Neural cell (in vitro differentiated cells): ENCODE results near the gene CYP46A1. TPM values are rescaled to one million over a fixed set of nuclear protein-coding genes. Genes with fewer than 3 reads are reported as not detected.

Experiments
- H2AFZ ChIP-seq: fragments of 200-600, 300-800 bp; sonication (generic), shearing (Covaris generic); 2 replicates; pipeline ENCODE4 v1.6.0; 2014; ENCODE audit warnings: low read depth, mild to moderate bottlenecking, antibody characterized with exemption, low read length, moderate library complexity
- H3F3A ChIP-seq: fragments of 200-600 bp; shearing (Covaris generic); 2 replicates; pipeline ENCODE4 v1.6.1; 2016; ENCODE audit warnings: mild to moderate bottlenecking, moderate library complexity, mixed read lengths, antibody characterized with exemption, low read length; ENCODE audit not compliant: insufficient read depth, poor library complexity, severe bottlenecking
- H3K27ac ChIP-seq: fragments of 200-600, 300-800 bp; sonication (generic), shearing (Covaris generic); 2 replicates; pipeline ENCODE4 v1.5.1; 2014; ENCODE audit warnings: mild to moderate bottlenecking, low read length, moderate library complexity
- H3K27me3 ChIP-seq: fragments of 300-800, 200-600 bp; sonication (generic), shearing (Covaris generic); 2 replicates; pipeline ENCODE4 v1.6.0; 2014; ENCODE audit warnings: mild to moderate bottlenecking, low read depth, low read length, moderate library complexity; ENCODE audit not compliant: insufficient read depth
- H3K36me3 ChIP-seq: fragments of 300-800, 200-600 bp; sonication (generic), shearing (Covaris generic); 2 replicates; pipeline ENCODE4 v1.5.1; 2014; ENCODE audit warnings: mild to moderate bottlenecking, antibody characterized with exemption, low read length, moderate library complexity; ENCODE audit not compliant: insufficient read depth
- H3K4me2 ChIP-seq: fragments of 300-800, 200-600 bp; sonication (generic), shearing (Covaris generic); 2 replicates; pipeline ENCODE4 v1.6.0; 2014; ENCODE audit warnings: mild to moderate bottlenecking, low read length
- H3K4me3 ChIP-seq: fragments of 300-800, 200-600 bp; sonication (generic), shearing (Covaris generic); 2 replicates; pipeline ENCODE4 v1.5.1; 2014; ENCODE audit warnings: mild to moderate bottlenecking, low read length, moderate library complexity
- H3K79me2 ChIP-seq: fragments of 200-600 bp; shearing (Covaris generic); replicated peaks from 2 replicates; pipeline ENCODE4 v1.6.0; 2014; ENCODE audit warnings: mild to moderate bottlenecking, low read length, moderate library complexity; ENCODE audit not compliant: insufficient read depth
- H3K9ac ChIP-seq: fragments of 300-800, 200-600 bp; sonication (generic), shearing (Covaris generic); 2 replicates; pipeline ENCODE4 v1.6.1; 2016; ENCODE audit warnings: mild to moderate bottlenecking, low read length, mixed read lengths
- H3K9me2 ChIP-seq: fragments of 200-600 bp; shearing (Covaris generic); 2 replicates; pipeline ENCODE4 v1.6.1; 2016; ENCODE audit warnings: mild to moderate bottlenecking, low read length, mixed read lengths; ENCODE audit not compliant: insufficient read depth
- H3K9me3 ChIP-seq: fragments of 200-600, 300-800 bp; sonication (generic), shearing (Covaris generic); 2 replicates; pipeline ENCODE4 v1.6.1; 2016; ENCODE audit warnings: mild to moderate bottlenecking, mixed run types, low read length, moderate library complexity, mixed read lengths
- H4K20me1 ChIP-seq: fragments of 200-600 bp; shearing (Covaris generic); 2 replicates; pipeline ENCODE4 v1.6.1; 2016; ENCODE audit warnings: mild to moderate bottlenecking, mixed run types; ENCODE audit not compliant: insufficient read depth
- CTCF ChIP-seq: fragments of 450-650 bp; IDR thresholded peaks from 2 replicates; pipeline ENCODE4 v1.5.1; 2014; ENCODE audit warnings: antibody characterized with exemption, mild to moderate bottlenecking, moderate library complexity; ENCODE audit not compliant: poor library complexity, severe bottlenecking
- EP300 ChIP-seq: fragments of 450-650 bp; conservative IDR thresholded peaks from 2 replicates; pipeline ENCODE4 v1.6.1; 2014; ENCODE audit warnings: antibody characterized with exemption, mild to moderate bottlenecking, moderate library complexity; ENCODE audit not compliant: poor library complexity, severe bottlenecking
- EZH2 ChIP-seq: fragments of 200-600, 300-800 bp; shearing (Covaris generic), sonication (generic); IDR thresholded peaks from 2 replicates; pipeline ENCODE4 v1.6.1; 2014; ENCODE audit warnings: antibody characterized with exemption, low read length, borderline replicate concordance, mild to moderate bottlenecking; ENCODE audit not compliant: insufficient read depth, poor library complexity, severe bottlenecking
- MXI1 ChIP-seq: fragments of 450-650 bp; conservative IDR thresholded peaks from 2 replicates; pipeline ENCODE4 v1.6.1; 2014; ENCODE audit warnings: antibody characterized with exemption, mild to moderate bottlenecking; ENCODE audit not compliant: poor library complexity, severe bottlenecking
- POLR2AphosphoS5 ChIP-seq: IDR thresholded peaks from 2 replicates; pipeline ENCODE4 v1.6.1; 2012
- RAD21 ChIP-seq: fragments of 450-650 bp; conservative IDR thresholded peaks from 2 replicates; pipeline ENCODE4 v1.6.1; 2014; ENCODE audit warnings: antibody characterized with exemption, mild to moderate bottlenecking, moderate library complexity
- SMC3 ChIP-seq: fragments of 450-650 bp; conservative IDR thresholded peaks from 2 replicates; pipeline ENCODE4 v1.6.1; 2014; ENCODE audit warnings: antibody characterized with exemption, mild to moderate bottlenecking, moderate library complexity; ENCODE audit not compliant: poor library complexity
- TAF1 ChIP-seq: IDR thresholded peaks from 2 replicates; pipeline ENCODE4 v1.6.1; 2012; ENCODE audit warnings: low read depth
- polyA plus RNA-seq: library from polyadenylated mRNA; depleted of rRNA; stranded (reverse); fragments of >200 nt; gene quantifications from 2 replicates; pipeline ENCODE4 v1.2.3, GENCODE V29; 2014
- TF ChIP-seq, protein P1 (sequence below): IDR thresholded peaks from 2 replicates; pipeline ENCODE4 v1.6.1; 2012; ENCODE audit warnings: borderline replicate concordance

Gene CYP46A1
- polyA plus RNA-seq, 1 donor from 2014 or later, result 5.4 TPM

GRCh38 chr14:99749763-99750715, 65.9 kb downstream of the CYP46A1 start:
- Histone ChIP-seq H4K20me1 (no peaks in the 10 kb centered on the region), H3K4me3 (no peak overlapping the region), H3K79me2 (no peaks in the 10 kb centered on the region), H3K9me2 (no peaks in the 10 kb centered on the region), H3K9me3 (no peaks in the 10 kb centered on the region), H2AFZ (no peak overlapping the region), H3K9ac (no peak overlapping the region), H3K36me3 (no peaks in the 10 kb centered on the region), H3K27me3 (no peaks in the 10 kb centered on the region), H3K4me2 (no peak overlapping the region), H3K27ac (no peak overlapping the region), H3F3A (no peaks in the 10 kb centered on the region)
- no peak for TF ChIP-seq EZH2
- TF ChIP-seq, protein P1, sequence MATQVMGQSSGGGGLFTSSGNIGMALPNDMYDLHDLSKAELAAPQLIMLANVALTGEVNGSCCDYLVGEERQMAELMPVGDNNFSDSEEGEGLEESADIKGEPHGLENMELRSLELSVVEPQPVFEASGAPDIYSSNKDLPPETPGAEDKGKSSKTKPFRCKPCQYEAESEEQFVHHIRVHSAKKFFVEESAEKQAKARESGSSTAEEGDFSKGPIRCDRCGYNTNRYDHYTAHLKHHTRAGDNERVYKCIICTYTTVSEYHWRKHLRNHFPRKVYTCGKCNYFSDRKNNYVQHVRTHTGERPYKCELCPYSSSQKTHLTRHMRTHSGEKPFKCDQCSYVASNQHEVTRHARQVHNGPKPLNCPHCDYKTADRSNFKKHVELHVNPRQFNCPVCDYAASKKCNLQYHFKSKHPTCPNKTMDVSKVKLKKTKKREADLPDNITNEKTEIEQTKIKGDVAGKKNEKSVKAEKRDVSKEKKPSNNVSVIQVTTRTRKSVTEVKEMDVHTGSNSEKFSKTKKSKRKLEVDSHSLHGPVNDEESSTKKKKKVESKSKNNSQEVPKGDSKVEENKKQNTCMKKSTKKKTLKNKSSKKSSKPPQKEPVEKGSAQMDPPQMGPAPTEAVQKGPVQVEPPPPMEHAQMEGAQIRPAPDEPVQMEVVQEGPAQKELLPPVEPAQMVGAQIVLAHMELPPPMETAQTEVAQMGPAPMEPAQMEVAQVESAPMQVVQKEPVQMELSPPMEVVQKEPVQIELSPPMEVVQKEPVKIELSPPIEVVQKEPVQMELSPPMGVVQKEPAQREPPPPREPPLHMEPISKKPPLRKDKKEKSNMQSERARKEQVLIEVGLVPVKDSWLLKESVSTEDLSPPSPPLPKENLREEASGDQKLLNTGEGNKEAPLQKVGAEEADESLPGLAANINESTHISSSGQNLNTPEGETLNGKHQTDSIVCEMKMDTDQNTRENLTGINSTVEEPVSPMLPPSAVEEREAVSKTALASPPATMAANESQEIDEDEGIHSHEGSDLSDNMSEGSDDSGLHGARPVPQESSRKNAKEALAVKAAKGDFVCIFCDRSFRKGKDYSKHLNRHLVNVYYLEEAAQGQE, result no peak
- TF ChIP-seq CTCF, result no peak
- no peak for TF ChIP-seq EP300
- no peak for TF ChIP-seq RAD21
- no peak for TF ChIP-seq TAF1

- H3K27ac ChIP-seq, result no peak overlapping the region
- no peaks in the 10 kb centered on the region for H4K20me1 ChIP-seq
- no peak overlapping the region for H2AFZ ChIP-seq
- H3K4me2 ChIP-seq, result no peak overlapping the region
- TF ChIP-seq RAD21, result no peak
- TF ChIP-seq EP300, result no peak
- TF ChIP-seq, protein P1, result no peak
- no peak for TF ChIP-seq TAF1
- TF ChIP-seq CTCF, result no peak
- no peak for TF ChIP-seq EZH2
- no peak for TF ChIP-seq POLR2AphosphoS5
- no peak for TF ChIP-seq MXI1
- TF ChIP-seq SMC3, result no peak
- no peaks in the 10 kb centered on the region for H3K9me2 ChIP-seq
- H3K4me3 ChIP-seq, result no peak overlapping the region
- H3K9ac ChIP-seq, result no peak overlapping the region
- H3F3A ChIP-seq, result no peaks in the 10 kb centered on the region
- H3K27me3 ChIP-seq, result no peaks in the 10 kb centered on the region
- no peaks in the 10 kb centered on the region for H3K36me3 ChIP-seq
- H3K9me3 ChIP-seq, result no peaks in the 10 kb centered on the region
- H3K79me2 ChIP-seq, result no peaks in the 10 kb centered on the region
Measured at GRCh38 chr14:99750746-99751450, 66.8 kb downstream of the CYP46A1 start.
